ENCODE results near the gene FOXF2. TPM values are rescaled to one million over a fixed set of nuclear protein-coding genes. Genes with fewer than 3 reads are reported as not detected.

Gene FOXF2
- total RNA-seq, 1 donor, result 1.1 TPM

DNA sequence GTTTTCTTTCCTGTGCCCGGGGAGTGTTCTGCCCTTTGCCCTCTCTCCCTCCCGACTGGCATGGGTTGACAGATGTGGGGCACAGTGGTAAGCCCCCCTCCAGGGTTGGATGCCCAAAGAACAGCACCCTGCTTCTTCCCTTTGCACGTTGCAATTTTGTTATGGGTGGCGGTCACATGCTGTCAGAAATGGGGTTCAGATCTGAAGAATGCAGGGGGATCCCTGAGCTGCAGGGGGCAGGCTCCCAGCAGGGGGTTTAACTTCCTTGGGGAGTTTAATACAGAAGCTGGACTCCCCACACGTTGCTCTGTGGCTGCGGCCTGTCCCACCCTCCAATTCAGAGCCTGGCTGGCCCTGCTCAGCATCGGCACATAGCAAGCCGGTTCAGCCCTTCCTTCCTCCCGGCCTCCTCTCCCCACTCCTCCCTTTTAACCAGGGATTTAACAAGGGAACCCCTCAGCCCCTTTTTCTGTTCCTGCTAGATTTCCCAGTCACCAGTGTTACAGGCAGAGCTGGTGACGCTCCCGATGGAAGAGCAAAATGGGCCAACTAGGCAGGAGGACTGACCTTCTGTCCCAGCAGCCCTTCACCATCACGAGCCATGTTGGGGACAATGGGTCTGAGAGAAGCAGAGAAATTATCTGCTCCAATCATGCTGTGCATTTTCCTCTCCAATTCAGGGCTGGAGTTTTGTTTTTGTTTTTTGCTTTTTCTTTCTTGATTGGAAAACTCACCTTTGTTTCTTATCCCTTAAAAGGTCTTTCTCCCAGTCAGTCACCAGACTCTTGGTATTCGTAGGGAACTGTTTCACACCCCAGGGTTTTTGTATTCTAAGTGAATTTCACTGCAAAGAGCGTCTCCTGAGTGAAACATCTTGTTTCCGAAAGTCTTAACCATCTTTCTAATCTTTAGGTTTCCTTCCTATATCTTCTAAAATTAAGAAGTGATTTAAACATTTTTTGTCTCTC lies 6.8 kb downstream of the FOXF2 start:
- DNase-seq (ENCODE audit: insufficient read length, low spot score, missing footprints), result peak; percentile 75
- H3K9me3 ChIP-seq (ENCODE audit: low read depth, low read length), result no peaks in the 10 kb centered on the region
- no peak overlapping the region for H3K27ac ChIP-seq (ENCODE audit: low read depth, low read length)
- TF ChIP-seq, protein P1, sequence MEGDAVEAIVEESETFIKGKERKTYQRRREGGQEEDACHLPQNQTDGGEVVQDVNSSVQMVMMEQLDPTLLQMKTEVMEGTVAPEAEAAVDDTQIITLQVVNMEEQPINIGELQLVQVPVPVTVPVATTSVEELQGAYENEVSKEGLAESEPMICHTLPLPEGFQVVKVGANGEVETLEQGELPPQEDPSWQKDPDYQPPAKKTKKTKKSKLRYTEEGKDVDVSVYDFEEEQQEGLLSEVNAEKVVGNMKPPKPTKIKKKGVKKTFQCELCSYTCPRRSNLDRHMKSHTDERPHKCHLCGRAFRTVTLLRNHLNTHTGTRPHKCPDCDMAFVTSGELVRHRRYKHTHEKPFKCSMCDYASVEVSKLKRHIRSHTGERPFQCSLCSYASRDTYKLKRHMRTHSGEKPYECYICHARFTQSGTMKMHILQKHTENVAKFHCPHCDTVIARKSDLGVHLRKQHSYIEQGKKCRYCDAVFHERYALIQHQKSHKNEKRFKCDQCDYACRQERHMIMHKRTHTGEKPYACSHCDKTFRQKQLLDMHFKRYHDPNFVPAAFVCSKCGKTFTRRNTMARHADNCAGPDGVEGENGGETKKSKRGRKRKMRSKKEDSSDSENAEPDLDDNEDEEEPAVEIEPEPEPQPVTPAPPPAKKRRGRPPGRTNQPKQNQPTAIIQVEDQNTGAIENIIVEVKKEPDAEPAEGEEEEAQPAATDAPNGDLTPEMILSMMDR (IDR thresholded peaks at IDR 0.05; ENCODE audit: extremely low read depth, low read depth, low read length), result no peak
- H3K27me3 ChIP-seq (ENCODE audit: insufficient read depth, low read length), result peaks cover 3% of the 10 kb centered on the region
- peaks cover 9% of the 10 kb centered on the region for H3K79me2 ChIP-seq (ENCODE audit: insufficient read depth, low read length)
- peak overlapping the region; percentile 2 for H2AFZ ChIP-seq (ENCODE audit: low read length)
- H3K4me2 ChIP-seq (ENCODE audit: insufficient read depth, low read length), result peak overlapping the region; percentile 26
- H3K4me3 ChIP-seq (ENCODE audit: insufficient read depth, low read length), result peak overlapping the region; percentile 4
- H3K36me3 ChIP-seq (ENCODE audit: insufficient read depth, low read length), result peaks cover 5% of the 10 kb centered on the region
- no peaks in the 10 kb centered on the region for H4K20me1 ChIP-seq (ENCODE audit: insufficient read depth, low read length)
- H3K4me1 ChIP-seq (ENCODE audit: insufficient read depth, low read length), result no peaks in the 10 kb centered on the region

DNA sequence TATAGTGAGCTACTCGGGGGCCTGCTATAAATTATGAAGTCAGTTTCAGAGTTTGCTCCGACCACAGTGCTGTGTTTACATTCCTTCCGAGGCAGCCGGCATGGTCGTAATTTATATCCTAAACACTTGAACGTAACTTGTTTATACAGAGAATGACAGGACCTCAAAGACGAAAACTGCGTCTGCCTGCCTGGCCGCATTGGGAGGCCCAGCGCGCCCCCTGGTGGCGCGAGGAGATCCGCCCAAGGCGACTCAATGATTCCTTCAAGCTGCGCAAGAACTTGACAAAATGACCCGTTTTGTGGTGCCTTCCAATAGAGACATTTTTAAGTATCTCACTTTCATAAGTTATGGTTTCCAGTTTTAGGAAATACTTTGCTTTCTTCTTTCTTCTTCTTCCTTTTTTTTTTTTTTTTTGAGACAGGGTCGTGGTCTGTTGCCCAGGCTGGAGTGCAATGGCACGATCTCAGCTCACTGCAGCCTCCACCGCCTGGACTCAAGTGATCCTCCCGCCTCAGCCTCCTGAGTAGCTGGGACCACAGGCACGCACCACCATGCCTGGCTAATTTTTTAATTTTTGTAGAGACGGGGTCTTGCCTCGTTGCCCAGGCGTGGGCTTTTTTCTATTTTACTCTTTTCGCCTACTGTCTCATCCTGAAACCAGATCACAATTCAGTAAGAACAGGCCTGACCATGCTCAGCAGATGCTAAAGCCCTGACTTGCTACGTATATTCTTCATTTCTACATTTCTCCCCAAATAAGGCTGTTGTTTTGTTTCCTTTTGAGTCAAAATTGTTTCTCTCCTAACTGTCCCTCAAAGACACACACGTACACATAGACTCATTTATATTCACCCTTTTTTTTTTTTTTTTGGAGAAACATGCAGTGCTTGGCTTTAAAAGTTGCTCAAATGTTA lies 7.8 kb downstream of the FOXF2 start:
- peaks cover 5% of the 10 kb centered on the region for H3K36me3 ChIP-seq (ENCODE audit: insufficient read depth, low read length)
- peaks cover 2% of the 10 kb centered on the region for H3K79me2 ChIP-seq (ENCODE audit: insufficient read depth, low read length)
- H2AFZ ChIP-seq (ENCODE audit: low read length), result peak overlapping the region; percentile 2

DNA sequence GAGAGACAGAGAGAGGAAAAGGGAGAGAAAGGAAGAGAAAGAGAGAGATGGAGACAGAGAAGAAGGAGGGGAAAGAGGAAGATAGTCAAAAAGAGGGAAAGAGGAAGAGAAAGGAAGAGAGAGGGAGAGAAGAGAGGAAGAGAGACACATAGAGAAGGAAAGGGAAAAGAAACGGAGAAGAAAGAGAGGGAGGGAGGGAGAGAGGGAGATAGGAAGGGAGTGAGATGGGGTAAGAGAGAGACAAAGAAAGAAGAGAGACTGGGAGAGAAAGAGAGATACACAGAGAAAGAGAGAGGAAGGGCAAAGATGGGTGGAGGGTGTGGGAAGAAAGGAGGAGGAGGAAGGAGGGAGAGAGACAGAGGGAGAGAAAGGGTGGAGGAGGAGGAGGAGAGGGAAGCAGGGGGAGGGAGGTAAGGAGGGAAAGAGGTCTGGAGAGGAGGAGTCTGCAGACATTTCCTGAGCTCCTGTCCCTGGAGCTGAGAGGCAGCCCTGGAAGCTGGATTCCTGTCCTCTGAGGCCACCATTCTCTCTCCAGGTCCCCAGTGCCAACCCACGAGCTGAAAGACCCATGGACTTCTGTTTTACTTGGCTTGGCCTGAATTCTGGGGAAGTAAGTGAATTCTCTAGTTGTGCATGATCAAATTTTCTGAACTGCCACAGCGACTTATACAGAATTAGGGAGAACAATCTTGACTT lies 9.9 kb downstream of the FOXF2 start:
- Histone ChIP-seq H3K27ac (ENCODE audit: low read depth, low read length) (no peak overlapping the region), H3K9me3 (ENCODE audit: low read depth, low read length) (no peaks in the 10 kb centered on the region), H3K4me3 (ENCODE audit: insufficient read depth, low read length) (no peak overlapping the region), H3K4me2 (ENCODE audit: insufficient read depth, low read length) (no peak overlapping the region), H2AFZ (ENCODE audit: low read length) (no peak overlapping the region), H3K27me3 (ENCODE audit: insufficient read depth, low read length) (peaks cover 3% of the 10 kb centered on the region), H4K20me1 (ENCODE audit: insufficient read depth, low read length) (no peaks in the 10 kb centered on the region), H3K36me3 (ENCODE audit: insufficient read depth, low read length) (peaks cover 5% of the 10 kb centered on the region), H3K4me1 (ENCODE audit: insufficient read depth, low read length) (peaks cover 4% of the 10 kb centered on the region), H3K79me2 (ENCODE audit: insufficient read depth, low read length) (no peaks in the 10 kb centered on the region)
- peak; percentile 65 for DNase-seq (ENCODE audit: insufficient read length, low spot score, missing footprints)
- TF ChIP-seq, protein P1 (IDR thresholded peaks at IDR 0.05; ENCODE audit: extremely low read depth, low read depth, low read length), result no peak

More for the DNA sequence above, 7.8 kb downstream of the FOXF2 start:
- H3K27me3 ChIP-seq (ENCODE audit: insufficient read depth, low read length), result peaks cover 3% of the 10 kb centered on the region
- DNase-seq (ENCODE audit: insufficient read length, low spot score, missing footprints), result peak; percentile 97
- peak overlapping the region; percentile 26 for H3K4me2 ChIP-seq (ENCODE audit: insufficient read depth, low read length)
- TF ChIP-seq, protein P1 (IDR thresholded peaks at IDR 0.05; ENCODE audit: extremely low read depth, low read depth, low read length), result peak; percentile 98
- H3K4me1 ChIP-seq (ENCODE audit: insufficient read depth, low read length), result no peaks in the 10 kb centered on the region
- no peaks in the 10 kb centered on the region for H3K9me3 ChIP-seq (ENCODE audit: low read depth, low read length)
- H3K27ac ChIP-seq (ENCODE audit: low read depth, low read length), result no peak overlapping the region
- H4K20me1 ChIP-seq (ENCODE audit: insufficient read depth, low read length), result no peaks in the 10 kb centered on the region
- H3K4me3 ChIP-seq (ENCODE audit: insufficient read depth, low read length), result peak overlapping the region; percentile 4

Data from osteoblast (primary cell).